ENCODE measurements around the gene ERC2.

DNA sequence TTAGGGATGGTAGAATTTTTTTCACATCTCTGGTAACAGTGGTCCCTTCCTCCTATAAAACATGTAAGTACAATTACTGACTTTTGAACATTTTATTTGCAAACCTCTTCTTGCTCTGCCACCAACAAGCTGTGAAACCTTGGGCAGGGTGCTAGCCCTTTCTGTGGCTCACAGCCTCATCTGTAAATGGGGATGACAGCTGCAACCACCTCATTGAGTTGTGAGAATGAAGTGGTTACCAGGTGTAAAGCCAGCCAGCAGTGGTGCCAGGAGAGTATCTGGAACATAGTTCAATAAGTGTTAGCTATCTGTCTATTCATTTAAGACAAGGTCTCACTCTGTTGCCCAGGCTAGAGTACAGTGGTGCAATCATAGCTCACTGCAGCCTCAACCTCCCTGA lies 278.1 kb downstream of the ERC2 start:
- TF ChIP-seq TAF15 (IDR thresholded peaks at IDR 0.05; ENCODE audit: low read depth, low read length, poor library complexity, severe bottlenecking), result no peak
- no peak for TF ChIP-seq PRPF4 (IDR thresholded peaks at IDR 0.05; ENCODE audit: low read depth, low read length, poor library complexity, severe bottlenecking)
- TF ChIP-seq SOX13 (IDR thresholded peaks at IDR 0.05), result no peak
- TF ChIP-seq SOX13 (CRISPR knock-in tag; conservative IDR thresholded peaks at IDR 0.05 in 1 of 2, IDR thresholded peaks at IDR 0.05 in 1 of 2), result no peak
- TF ChIP-seq EZH2 (conservative IDR thresholded peaks at IDR 0.05; ENCODE audit: low read depth, low read length), result no peak
- no peak for TF ChIP-seq MYC (CRISPR knock-in tag; IDR thresholded peaks at IDR 0.05; ENCODE audit: borderline replicate concordance)
- TF ChIP-seq, protein P1, sequence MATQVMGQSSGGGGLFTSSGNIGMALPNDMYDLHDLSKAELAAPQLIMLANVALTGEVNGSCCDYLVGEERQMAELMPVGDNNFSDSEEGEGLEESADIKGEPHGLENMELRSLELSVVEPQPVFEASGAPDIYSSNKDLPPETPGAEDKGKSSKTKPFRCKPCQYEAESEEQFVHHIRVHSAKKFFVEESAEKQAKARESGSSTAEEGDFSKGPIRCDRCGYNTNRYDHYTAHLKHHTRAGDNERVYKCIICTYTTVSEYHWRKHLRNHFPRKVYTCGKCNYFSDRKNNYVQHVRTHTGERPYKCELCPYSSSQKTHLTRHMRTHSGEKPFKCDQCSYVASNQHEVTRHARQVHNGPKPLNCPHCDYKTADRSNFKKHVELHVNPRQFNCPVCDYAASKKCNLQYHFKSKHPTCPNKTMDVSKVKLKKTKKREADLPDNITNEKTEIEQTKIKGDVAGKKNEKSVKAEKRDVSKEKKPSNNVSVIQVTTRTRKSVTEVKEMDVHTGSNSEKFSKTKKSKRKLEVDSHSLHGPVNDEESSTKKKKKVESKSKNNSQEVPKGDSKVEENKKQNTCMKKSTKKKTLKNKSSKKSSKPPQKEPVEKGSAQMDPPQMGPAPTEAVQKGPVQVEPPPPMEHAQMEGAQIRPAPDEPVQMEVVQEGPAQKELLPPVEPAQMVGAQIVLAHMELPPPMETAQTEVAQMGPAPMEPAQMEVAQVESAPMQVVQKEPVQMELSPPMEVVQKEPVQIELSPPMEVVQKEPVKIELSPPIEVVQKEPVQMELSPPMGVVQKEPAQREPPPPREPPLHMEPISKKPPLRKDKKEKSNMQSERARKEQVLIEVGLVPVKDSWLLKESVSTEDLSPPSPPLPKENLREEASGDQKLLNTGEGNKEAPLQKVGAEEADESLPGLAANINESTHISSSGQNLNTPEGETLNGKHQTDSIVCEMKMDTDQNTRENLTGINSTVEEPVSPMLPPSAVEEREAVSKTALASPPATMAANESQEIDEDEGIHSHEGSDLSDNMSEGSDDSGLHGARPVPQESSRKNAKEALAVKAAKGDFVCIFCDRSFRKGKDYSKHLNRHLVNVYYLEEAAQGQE (IDR thresholded peaks at IDR 0.05; ENCODE audit: borderline replicate concordance in 1 of 2, low read depth in 1 of 2, low read length in 2 of 2), result no peak
- TF ChIP-seq, protein P2, sequence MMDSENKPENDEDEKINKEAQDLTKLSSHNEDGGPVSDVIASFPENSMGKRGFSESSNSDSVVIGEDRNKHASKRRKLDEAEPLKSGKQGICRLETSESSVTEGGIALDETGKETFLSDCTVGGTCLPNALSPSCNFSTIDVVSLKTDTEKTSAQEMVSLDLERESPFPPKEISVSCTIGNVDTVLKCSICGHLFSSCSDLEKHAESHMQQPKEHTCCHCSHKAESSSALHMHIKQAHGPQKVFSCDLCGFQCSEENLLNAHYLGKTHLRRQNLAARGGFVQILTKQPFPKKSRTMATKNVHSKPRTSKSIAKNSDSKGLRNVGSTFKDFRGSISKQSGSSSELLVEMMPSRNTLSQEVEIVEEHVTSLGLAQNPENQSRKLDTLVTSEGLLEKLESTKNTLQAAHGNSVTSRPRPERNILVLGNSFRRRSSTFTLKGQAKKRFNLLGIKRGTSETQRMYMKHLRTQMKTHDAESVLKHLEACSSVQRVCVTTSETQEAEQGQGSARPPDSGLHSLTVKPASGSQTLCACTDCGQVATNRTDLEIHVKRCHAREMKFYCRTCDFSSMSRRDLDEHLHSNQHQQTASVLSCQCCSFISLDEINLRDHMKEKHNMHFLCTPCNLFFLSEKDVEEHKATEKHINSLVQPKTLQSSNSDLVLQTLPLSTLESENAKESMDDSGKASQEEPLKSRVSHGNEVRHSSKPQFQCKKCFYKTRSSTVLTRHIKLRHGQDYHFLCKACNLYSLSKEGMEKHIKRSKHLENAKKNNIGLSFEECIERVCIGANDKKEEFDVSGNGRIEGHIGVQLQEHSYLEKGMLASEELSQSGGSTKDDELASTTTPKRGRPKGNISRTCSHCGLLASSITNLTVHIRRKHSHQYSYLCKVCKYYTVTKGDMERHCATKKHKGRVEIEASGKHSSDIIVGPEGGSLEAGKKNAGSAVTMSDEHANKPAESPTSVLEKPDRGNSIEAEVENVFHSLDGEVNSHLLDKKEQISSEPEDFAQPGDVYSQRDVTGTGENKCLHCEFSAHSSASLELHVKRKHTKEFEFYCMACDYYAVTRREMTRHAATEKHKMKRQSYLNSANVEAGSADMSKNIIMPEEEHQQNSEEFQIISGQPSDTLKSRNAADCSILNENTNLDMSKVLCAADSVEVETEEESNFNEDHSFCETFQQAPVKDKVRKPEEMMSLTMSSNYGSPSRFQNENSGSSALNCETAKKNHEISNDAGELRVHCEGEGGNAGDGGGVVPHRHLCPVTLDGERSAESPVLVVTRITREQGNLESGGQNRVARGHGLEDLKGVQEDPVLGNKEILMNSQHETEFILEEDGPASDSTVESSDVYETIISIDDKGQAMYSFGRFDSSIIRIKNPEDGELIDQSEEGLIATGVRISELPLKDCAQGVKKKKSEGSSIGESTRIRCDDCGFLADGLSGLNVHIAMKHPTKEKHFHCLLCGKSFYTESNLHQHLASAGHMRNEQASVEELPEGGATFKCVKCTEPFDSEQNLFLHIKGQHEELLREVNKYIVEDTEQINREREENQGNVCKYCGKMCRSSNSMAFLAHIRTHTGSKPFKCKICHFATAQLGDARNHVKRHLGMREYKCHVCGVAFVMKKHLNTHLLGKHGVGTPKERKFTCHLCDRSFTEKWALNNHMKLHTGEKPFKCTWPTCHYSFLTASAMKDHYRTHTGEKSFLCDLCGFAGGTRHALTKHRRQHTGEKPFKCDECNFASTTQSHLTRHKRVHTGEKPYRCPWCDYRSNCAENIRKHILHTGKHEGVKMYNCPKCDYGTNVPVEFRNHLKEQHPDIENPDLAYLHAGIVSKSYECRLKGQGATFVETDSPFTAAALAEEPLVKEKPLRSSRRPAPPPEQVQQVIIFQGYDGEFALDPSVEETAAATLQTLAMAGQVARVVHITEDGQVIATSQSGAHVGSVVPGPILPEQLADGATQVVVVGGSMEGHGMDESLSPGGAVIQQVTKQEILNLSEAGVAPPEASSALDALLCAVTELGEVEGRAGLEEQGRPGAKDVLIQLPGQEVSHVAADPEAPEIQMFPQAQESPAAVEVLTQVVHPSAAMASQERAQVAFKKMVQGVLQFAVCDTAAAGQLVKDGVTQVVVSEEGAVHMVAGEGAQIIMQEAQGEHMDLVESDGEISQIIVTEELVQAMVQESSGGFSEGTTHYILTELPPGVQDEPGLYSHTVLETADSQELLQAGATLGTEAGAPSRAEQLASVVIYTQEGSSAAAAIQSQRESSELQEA (CRISPR knock-in tag; IDR thresholded peaks at IDR 0.05; ENCODE audit: not compliant biosample characterization), result no peak
- TF ChIP-seq TP53 (CRISPR knock-in tag; conservative IDR thresholded peaks at IDR 0.05), result no peak
- no peak for TF ChIP-seq EP300 (IDR thresholded peaks at IDR 0.05; ENCODE audit: low read depth in 2 of 2, low read length in 2 of 2)
- no peak for TF ChIP-seq EP300 (CRISPR knock-in tag; IDR thresholded peaks at IDR 0.05; ENCODE audit: borderline replicate concordance)
- TF ChIP-seq FOXP4 (CRISPR knock-in tag; IDR thresholded peaks at IDR 0.05), result no peak
- TF ChIP-seq, protein P3, sequence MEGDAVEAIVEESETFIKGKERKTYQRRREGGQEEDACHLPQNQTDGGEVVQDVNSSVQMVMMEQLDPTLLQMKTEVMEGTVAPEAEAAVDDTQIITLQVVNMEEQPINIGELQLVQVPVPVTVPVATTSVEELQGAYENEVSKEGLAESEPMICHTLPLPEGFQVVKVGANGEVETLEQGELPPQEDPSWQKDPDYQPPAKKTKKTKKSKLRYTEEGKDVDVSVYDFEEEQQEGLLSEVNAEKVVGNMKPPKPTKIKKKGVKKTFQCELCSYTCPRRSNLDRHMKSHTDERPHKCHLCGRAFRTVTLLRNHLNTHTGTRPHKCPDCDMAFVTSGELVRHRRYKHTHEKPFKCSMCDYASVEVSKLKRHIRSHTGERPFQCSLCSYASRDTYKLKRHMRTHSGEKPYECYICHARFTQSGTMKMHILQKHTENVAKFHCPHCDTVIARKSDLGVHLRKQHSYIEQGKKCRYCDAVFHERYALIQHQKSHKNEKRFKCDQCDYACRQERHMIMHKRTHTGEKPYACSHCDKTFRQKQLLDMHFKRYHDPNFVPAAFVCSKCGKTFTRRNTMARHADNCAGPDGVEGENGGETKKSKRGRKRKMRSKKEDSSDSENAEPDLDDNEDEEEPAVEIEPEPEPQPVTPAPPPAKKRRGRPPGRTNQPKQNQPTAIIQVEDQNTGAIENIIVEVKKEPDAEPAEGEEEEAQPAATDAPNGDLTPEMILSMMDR (CRISPR knock-in tag; IDR thresholded peaks at IDR 0.05), result no peak
- no peak for TF ChIP-seq YY1 (IDR thresholded peaks at IDR 0.05; ENCODE audit: insufficient read depth, insufficient replicate concordance, low read depth, low read length)
- no peak for TF ChIP-seq ZSCAN29 (CRISPR knock-in tag; conservative IDR thresholded peaks at IDR 0.05)
- no peak for TF ChIP-seq STAT6 (CRISPR knock-in tag; IDR thresholded peaks at IDR 0.05; ENCODE audit: borderline replicate concordance)
